Coronary artery (tissue), 2 donors: Measurements from ENCODE around the gene COX6B2.

ENCODE experiments used
- DNase-seq: peaks from one replicate; pipeline ENCODE4 v3.0.0-alpha.2; 2017; ENCODE audit warnings: low spot score
- H3K27ac ChIP-seq, 2 donors: fragments of 200-600 bp; sonication (generic); one replicate each; pipeline ENCODE4 v1.5.1; 2016 to 2019
- H3K4me3 ChIP-seq: fragments of 200-600 bp; sonication (generic); 2 replicates; pipeline ENCODE4 v1.5.1; 2016; ENCODE audit warnings: mild to moderate bottlenecking, moderate library complexity
- CTCF ChIP-seq: fragments of 200-600 bp; sonication (generic); IDR thresholded peaks from one replicate; pipeline ENCODE4 v1.5.1; 2019; ENCODE audit warnings: antibody characterized with exemption

Gene COX6B2

GRCh38 chr19:55379174-55379573 lies 24.7 kb upstream of the COX6B2 start:
- TF ChIP-seq CTCF, result no peak
- Histone ChIP-seq H3K27ac (no peak overlapping the region), H3K4me3 (no peak overlapping the region)
- no peak for DNase-seq

GRCh38 chr19:55377356-55378131 lies 23.0 kb upstream of the COX6B2 start:
- DNase-seq, result no peak
- no peak for TF ChIP-seq CTCF
- no peak overlapping the region for H3K27ac ChIP-seq
- H3K4me3 ChIP-seq, result no peak overlapping the region

GRCh38 chr19:55376241-55376933 lies 21.9 kb upstream of the COX6B2 start, which contains the start of gene TMEM190:
TSS of gene TMEM190 (plus strand) at chr19:55376826. CDS start at chr19:55376854, 28 bp downstream.
- no peak within 1 kb of the TSS for H3K27ac ChIP-seq
- TF ChIP-seq CTCF, result no peak
- H3K4me3 ChIP-seq, result no peak within 1 kb of the TSS
- DNase-seq, result no peak

DNA sequence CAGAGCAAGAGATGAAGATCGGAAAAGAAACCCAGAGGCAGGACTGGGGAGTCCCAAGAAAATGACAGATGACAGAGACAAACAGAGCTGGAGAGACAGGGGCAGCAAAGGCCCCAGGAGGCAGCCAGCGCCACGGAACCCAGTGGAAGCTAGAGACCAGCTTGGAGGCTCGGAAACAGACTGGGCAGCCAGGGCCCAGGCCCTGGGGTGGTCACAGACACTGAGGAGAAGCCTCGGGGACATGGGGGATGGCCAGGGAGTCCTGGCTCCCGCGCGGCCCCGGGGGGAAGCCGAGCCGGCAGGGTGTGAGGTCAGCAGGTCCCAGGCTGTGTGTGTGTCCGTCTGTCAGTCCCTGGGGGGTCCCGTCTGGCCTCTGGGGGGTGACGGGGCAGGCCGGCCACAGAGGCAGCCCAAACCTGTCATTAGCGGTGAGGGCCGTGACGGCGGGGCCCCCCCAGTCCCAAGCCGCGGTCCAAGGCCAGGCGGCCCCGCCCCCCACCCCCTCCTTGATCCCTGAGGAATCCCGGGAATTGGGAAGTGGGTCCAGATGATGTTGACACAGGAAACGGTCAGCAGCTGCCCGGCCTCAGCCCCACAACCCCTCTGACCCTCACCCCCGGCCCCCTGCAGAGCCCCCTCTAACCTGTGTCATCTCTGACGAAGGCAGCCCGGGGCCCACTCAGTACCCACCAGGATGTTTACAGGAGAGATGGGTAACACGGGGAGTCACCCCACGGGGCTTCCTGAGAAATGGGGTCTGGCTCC lies 19.7 kb upstream of the COX6B2 start:
- Histone ChIP-seq H3K27ac (no peak overlapping the region), H3K4me3 (no peak overlapping the region)
- no peak for DNase-seq
- no peak for TF ChIP-seq CTCF

DNA sequence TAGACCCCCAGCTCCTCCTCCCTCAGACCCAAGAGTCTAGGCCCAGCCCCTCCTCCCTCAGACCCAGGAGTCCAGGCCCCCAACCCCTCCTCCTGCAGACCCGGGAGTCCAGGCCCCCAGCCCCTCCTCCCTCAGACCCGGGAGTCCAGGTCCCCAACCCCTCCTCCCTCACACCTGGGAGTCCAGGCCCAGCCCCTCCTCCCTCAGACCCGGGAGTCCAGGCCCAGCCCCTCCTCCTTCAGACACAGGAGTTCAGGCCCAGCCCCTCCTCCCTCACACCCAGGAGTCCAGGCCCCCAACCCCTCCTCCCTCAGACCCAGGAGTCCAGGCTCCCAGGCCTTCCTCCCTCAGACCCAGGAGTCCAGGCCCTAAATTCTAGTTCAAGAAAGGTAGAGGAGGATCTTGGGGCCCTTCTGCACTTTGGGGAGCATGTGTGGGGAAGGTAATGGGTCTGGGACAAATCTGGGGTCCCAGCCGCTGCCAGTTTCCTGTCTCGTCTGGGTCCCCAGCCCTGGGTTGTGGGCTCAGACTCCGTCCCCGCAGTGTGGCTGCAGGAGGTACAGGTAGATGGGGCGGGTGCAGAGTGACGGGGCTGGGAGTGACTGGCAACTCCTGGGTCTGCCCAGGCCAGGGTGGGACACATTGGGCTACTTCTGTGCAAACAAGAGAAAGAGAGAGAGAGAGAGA lies 18.9 kb upstream of the COX6B2 start:
- Histone ChIP-seq H3K4me3 (no peak overlapping the region), H3K27ac (no peak overlapping the region)
- no peak for TF ChIP-seq CTCF
- DNase-seq, result no peak

DNA sequence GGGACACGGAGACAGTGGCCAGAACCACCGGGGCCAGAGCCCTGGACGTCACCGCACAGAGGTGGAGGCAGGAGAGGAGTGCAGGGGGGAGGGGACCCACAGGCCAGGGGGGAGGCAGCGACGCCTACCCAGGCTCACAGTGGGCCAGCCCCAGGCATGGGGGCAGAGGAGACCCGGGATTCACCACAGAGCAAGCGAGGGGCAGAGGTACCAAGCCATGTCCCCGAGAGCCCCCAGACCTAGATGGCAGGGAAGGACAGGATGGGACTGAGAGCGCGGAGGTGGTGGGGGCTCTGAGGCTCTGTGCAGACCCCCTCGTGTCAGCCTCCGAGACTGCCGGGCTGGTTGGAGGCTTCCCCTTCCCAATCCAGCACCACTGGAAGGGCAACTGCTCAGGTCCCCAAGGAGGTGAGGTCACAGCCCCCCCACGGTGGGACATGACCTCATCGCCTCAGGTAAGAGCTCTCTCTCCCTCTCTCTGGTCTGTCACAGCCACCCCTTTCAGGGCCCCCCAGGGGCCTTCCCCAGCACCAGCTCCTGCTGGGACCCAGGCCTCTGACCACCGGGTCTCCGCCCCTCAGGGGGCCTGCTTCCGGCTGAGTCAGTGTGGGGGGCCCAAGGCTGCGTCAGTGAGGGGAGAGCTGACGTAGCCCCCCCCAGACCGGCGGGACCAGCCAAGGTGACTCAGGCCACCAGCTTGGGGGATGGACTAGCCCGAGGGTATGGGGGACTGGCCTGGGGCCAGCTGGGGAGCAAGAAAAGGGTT lies 18.0 kb upstream of the COX6B2 start:
- no peak for DNase-seq
- no peak for TF ChIP-seq CTCF
- Histone ChIP-seq H3K27ac (no peak overlapping the region), H3K4me3 (no peak overlapping the region)
